MG63 (cell line): ENCODE measurements around the gene CLECL1. TPM values are rescaled to one million over a fixed set of nuclear protein-coding genes. Genes with fewer than 3 reads are reported as not detected.
A peak's percentile ranks its signal among the peaks of the same experiment; 100 is the strongest.
"Not testable (repeated sequence)": the region's sequence is repeated elsewhere in the genome, so short reads cannot be mapped to it uniquely, and the experiment has no call there.

ENCODE experiments used
- DNase-seq: peaks from one replicate; pipeline ENCODE4 v3.0.0-alpha.2; 2020
- H3K27me3 ChIP-seq: fragments of 250-450 bp; sonication (Bioruptor Pico); 2 replicates; pipeline ENCODE4 v1.5.1; 2020; ENCODE audit warnings: mild to moderate bottlenecking, moderate library complexity
- H3K36me3 ChIP-seq: fragments of 250-450 bp; sonication (Bioruptor Pico); 2 replicates; pipeline ENCODE4 v1.5.1; 2020; ENCODE audit warnings: mild to moderate bottlenecking, moderate library complexity
- H3K4me3 ChIP-seq: fragments of 250-450 bp; sonication (Bioruptor Pico); 2 replicates; pipeline ENCODE4 v1.5.1; 2020; ENCODE audit warnings: mild to moderate bottlenecking, moderate library complexity
- H3K9me3 ChIP-seq: fragments of 250-450 bp; sonication (Bioruptor Pico); 2 replicates; pipeline ENCODE4 v1.5.1; 2020; ENCODE audit warnings: mild to moderate bottlenecking, moderate library complexity
- total RNA-seq: library from RNA; depleted of rRNA; stranded (reverse); fragments of >200 nt; shearing (Covaris generic); gene quantifications from 2 replicates; pipeline ENCODE4 v1.2.3, GENCODE V29; 2014; ENCODE audit warnings: low replicate concordance; rRNA removed

Gene CLECL1
- total RNA-seq, 1 experiment from 2014 or later: not detected

DNA sequence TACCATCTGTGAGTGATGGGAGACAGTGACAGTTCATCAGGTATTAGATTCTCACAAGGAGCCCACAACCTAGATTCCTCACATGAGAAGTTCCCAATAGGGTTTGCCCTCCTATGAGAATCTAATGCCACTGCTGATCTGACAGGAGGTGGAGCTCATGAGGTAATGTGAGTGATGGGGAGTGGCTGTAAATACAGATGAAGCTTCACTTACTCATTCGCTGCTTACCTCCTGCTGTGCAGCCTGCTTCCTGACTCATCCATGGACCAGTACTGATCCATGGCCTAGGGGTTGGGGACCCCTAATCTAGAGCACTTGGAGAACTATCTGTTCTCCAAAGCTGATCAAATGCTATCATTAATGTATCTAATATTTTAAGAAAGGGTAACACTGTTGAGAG is 45.7 kb downstream of the CLECL1 start:
- Histone ChIP-seq H3K4me3 (no peak overlapping the region), H3K9me3 (no peaks in the 10 kb centered on the region; the same call in 1 of the 2 replicates), H3K36me3 (peaks cover 14% of the 10 kb centered on the region; the same call in 1 of the 2 replicates), H3K27me3 (no peaks in the 10 kb centered on the region)
- DNase-seq: peak; percentile 13

DNA sequence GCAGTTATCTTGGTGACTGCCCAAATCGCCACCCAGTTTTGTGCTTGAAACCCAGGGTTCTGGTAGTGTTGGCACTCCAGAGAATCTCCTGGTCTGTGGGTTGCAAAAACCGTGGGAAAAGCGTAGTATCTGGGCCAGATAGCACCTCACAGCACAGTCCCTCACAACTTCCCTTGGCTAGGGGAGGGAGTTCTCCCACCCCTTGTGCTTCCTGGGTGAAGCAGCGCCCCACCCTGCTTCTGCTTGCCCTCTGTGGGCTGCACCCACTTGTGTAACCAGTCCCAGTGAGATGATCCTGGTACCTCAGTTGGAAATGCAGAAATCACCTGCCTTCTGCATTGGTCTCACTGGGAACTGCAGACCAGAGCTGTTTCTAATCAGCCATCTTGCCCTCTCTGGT is 47.0 kb downstream of the CLECL1 start:
- H3K36me3 ChIP-seq: peaks cover 14% of the 10 kb centered on the region; the same call in 1 of the 2 replicates
- H3K4me3 ChIP-seq: no peak overlapping the region
- H3K9me3 ChIP-seq: no peaks in the 10 kb centered on the region; the same call in 1 of the 2 replicates
- no peaks in the 10 kb centered on the region for H3K27me3 ChIP-seq
- DNase-seq: no peak

DNA sequence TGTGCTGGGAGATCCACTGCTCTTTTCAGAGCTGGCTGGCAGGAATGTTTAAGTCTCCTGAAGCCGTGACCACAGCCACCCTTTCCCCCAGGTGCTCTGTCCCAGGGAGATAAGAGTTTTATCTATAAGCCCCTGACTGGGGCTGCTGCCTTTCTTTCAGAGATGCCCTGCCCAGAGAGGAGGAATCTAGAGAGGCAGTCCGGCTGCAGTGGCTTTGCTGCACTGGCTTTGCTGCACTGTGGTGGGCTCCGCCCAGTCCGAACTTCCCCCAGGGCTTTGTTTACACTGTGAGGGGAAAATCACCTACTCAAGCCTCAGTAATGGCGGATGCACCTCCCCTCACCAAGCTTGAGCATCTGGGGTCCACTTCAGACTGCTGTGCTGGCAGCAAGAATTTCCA is 47.5 kb downstream of the CLECL1 start:
- not testable (repeated sequence) for H3K27me3 ChIP-seq, DNase-seq, H3K9me3 ChIP-seq, H3K4me3 ChIP-seq
- peaks cover 14% of the 10 kb centered on the region; the same call in 1 of the 2 replicates for H3K36me3 ChIP-seq

DNA sequence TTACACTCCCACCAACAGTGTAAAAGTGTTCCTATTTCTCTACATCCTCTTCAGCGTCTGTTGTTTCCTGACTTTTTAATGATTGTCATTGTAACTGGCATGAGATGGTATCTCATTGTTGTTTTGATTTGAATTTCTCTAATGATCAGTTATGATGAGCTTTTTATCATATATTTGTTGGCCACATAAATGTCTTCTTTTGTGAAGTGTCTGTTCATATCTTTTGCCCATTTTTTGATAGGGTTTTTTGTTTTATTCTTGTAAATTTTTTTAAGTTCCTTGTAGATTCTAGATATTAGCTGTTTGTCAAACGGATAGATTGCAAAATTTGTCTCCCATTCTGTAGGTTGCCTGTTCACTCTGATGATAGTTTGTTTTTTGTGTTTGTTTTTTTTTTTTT is 49.9 kb downstream of the CLECL1 start:
- not testable (repeated sequence) for DNase-seq, H3K9me3 ChIP-seq

DNA sequence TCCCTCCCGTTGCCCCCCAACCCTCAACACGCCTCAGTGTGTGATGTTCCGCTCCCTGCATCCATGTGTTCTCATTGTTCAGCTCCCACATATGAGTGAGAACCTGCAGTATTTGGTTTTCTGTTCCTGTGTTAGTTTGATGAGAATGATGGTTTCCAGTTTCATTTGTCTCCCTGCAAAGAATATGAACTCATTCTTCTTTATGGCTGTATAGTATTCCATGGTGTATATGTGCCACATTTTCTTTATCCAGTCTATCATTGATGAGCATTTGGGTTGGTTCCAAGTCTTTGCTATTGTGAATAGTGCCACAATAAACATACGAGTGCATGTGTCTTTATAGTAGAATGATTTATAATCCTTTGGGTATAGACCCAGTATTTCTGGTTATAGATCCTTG is 50.4 kb downstream of the CLECL1 start:
- not testable (repeated sequence) for H3K27me3 ChIP-seq, DNase-seq, H3K4me3 ChIP-seq, H3K9me3 ChIP-seq, H3K36me3 ChIP-seq

More for the DNA sequence above, 49.9 kb downstream of the CLECL1 start:
- H3K27me3 ChIP-seq, H3K4me3 ChIP-seq, H3K36me3 ChIP-seq: not testable (repeated sequence)

DNA sequence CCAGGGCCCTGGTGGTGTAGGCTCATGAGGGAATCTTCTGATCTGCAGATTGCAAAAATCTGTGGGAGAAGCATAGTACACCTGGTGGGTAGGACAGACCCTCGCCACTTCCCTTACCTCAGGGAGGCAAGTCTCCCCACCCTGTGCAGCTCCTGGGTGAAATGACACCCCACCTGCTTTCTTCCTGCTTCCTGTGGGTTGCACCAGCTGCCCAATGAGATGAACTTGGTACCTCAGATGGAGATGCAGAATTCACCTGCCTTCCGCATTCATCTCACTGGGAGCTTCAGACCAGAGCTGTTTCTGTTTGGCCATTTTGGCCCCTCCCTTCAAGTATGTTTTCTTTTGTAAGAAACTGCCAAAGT is 58.7 kb downstream of the CLECL1 start:
- no peak for DNase-seq
- Histone ChIP-seq H3K36me3 (no peaks in the 10 kb centered on the region; the same call in 1 of the 2 replicates), H3K9me3 (no peaks in the 10 kb centered on the region), H3K4me3 (no peak overlapping the region), H3K27me3 (no peaks in the 10 kb centered on the region)

DNA sequence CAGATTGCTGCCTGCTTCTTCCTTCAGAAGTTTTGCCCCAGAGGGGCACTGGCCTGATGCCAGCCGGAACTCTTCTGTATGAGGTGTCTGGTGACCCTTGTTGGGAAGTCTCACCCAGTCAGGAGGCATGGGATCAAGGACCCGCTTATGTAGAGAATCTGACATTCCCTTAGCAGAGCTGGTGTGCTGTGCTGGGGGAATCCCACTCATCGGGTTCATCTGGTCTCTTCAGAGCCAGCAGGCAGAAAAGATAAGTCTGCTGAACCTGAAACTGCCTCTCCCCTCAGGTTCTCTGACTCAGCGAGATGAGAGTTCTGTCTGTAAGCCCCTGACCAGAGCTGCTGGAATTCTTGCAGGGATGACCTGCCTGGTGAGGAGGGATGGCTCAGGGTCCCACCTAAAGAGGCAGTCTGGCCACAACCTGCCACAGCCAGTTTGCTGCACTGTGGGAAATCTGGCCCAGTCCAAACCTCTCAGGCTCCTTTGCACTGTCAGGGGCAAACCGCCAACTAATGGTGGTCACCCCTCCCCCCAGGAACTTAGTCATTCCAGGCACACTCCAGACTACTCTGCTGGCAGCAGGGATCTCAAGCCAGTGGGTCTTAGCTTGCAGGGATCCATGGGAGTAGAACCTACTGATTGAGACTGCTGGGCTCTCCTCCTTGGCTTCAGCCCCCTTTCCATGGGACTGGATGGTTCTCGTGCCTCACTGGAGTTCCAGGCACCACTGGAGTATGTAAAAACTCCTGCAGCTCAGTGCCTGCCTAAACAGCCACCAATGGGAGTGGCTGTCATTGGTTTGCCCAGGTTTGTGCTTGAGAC is 59.3 kb downstream of the CLECL1 start:
- Histone ChIP-seq H3K9me3 (no peaks in the 10 kb centered on the region), H3K27me3 (no peaks in the 10 kb centered on the region), H3K36me3 (no peaks in the 10 kb centered on the region; the same call in 1 of the 2 replicates), H3K4me3 (no peak overlapping the region)
- peak; percentile 91 for DNase-seq

Other genes starting within 250 kb of the CLECL1 start
- gene KLRB1, start 125.2 kb downstream of the CLECL1 start, total RNA-seq: not detected in 2 replicates
- 0.23 and 3.5 TPM in 2 replicates for gene CLEC2D, start 63.4 kb downstream of the CLECL1 start, total RNA-seq
- not detected in 2 replicates for gene CD69, start 27.8 kb upstream of the CLECL1 start, total RNA-seq
- gene KLRF1, start 94.4 kb upstream of the CLECL1 start, total RNA-seq: 1.8 TPM in 1 of 2 replicates, not detected in the other
- gene CLEC2B, start 136.3 kb upstream of the CLECL1 start, total RNA-seq: 14.3 and 27.2 TPM in 2 replicates
- not detected in 2 replicates for gene KLRF2, start 148.4 kb upstream of the CLECL1 start, total RNA-seq
- not detected in 2 replicates for gene CLEC2A, start 199.3 kb upstream of the CLECL1 start, total RNA-seq
- not detected in 2 replicates for gene CLEC12A, start 238.3 kb upstream of the CLECL1 start, total RNA-seq